GM21360 (cell line): ENCODE measurements around the gene LAG3.

ENCODE experiments used
- ATAC-seq: cut with Tn5 transposase; IDR thresholded peaks from one replicate; pipeline ENCODE4 v1.9.1; 2021; ENCODE audit warnings: mild to moderate bottlenecking, moderate library complexity; ENCODE audit not compliant: unreplicated experiment

The LAG3 gene

GRCh38 chr12:6787309-6787708 lies 15.0 kb downstream of the LAG3 start:
- no peak for ATAC-seq

DNA sequence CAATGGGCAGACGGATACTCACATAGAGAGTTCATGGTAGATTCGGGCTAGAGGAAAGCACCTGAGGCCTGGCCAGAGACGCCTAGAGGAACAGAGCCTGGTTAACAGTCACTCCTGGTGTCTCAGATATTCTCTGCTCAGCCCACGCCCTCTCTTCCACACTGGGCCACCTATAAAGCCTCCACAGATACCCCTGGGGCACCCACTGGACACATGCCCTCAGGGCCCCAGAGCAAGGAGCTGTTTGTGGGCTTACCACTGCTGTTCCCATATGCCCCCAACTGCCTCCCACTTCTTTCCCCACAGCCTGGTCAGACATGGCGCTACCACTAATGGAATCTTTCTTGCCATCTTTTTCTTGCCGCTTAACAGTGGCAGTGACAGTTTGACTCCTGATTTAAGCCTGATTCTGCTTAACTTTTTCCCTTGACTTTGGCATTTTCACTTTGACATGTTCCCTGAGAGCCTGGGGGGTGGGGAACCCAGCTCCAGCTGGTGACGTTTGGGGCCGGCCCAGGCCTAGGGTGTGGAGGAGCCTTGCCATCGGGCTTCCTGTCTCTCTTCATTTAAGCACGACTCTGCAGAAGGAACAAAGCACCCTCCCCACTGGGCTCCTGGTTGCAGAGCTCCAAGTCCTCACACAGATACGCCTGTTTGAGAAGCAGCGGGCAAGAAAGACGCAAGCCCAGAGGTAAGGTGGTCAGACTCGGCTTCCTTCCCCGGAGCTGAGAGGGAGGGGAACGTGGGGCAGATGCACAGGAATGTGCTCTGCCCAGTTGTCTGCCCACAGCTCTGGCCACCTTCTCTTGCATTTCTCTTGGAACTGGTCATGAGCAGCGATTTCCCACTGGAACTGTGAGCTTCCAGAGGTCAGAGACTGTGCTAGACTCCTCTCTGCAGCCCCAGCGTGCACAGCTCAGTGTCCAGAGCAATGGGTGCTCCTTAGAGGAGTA lies 16.9 kb downstream of the LAG3 start, which contains the start of gene CD4:
Gene CD4 (plus strand): TSS at position 557 of the 953 bp plus-strand sequence. CDS start 10,611 bp downstream, outside the sequence.
- no peak for ATAC-seq

- no peak for ATAC-seq
These were observed 18.3 kb downstream of the LAG3 start for GRCh38 chr12:6790496-6791150.

- ATAC-seq: no peak
These were observed 19.7 kb downstream of the LAG3 start for GRCh38 chr12:6791931-6792520.

DNA sequence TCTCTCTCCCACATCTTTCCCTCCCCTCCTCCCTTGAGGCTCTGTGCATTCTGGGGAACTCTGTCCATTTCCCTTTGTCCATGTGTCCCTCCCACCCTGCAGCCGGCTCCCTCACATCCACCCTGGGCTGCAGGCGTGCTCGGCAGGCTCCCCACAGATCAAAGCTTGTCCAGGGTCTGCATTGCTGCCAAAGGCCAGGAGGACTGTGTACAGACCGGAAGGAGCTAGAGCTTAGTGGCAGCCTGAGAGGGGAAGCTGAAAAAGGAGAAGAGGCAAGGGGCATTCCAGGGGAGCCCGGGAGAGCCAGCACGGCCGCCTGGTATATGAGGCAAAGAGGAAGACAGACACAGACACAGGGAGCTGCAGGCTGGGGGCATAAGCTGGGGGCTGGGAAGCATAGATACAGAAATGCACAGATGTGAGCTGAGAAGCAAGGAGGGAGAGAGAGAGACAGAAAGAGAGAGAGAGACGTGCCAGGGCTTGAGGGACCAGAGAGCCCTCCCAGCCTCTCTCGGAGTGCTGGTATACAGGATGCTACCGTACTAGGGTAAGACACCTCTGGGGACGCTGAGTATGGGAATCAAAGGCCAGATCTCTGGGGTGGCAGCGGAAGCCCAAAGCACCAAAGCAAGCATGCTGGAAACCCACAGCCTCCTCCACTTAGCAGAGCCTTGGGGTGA lies 20.3 kb downstream of the LAG3 start:
- ATAC-seq: no peak

- no peak for ATAC-seq
These were observed 22.8 kb downstream of the LAG3 start for GRCh38 chr12:6795088-6795487.

DNA sequence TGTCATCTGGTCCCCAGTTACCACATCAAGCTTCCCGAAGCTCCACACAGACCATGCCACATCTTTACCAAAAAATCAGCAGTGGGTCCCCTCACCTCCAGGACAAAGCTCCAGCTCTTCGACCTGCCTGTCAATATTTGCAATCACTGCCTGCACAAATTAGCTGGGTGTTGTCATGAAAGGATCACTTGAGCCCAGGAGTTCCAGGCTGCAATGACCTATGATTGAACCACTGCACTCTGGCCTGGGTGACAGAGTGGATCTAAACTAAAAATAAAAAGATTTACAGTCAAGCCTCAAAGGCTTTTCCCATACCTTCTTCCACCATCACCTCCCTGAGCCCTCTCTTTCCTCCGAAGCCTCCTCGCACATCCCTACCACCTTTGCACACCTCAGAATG lies 24.3 kb downstream of the LAG3 start:
- ATAC-seq: no peak

DNA sequence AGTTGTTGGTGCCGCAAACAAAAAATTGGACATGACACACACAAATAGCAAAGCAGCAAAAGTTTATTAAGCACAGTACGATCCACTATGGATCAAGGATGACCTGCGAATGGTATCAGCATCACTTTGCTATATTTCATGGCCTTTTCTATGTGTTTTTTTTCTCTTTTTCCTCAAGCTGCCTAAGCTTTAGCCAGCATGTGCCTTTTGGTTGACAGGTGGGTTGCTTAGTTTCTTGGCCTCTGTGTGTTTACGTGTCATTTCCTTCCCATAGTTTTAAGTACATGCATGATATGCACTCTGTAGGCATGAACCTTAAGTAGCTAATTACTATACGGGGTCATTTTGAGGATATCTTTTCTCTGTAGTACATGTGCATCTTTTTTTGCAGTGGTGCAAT lies 26.8 kb downstream of the LAG3 start:
- no peak for ATAC-seq

DNA sequence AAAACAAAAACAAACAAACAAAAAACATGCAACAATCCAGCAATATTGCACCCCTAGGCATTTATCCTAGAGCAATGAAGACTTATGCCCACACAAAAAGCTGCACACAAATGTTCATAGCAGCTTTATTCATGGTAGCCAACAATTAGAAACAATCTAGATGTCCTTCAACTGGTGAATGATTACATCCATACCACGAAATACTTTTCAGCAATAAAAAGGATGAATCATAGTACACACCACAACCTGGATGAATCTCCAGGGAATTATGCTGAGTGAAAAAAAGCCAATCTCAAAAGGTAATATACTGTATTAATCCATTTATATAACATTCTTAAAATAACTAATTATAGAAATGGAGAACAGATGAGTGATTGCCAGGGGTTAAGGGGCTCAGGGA lies 34.9 kb downstream of the LAG3 start:
- ATAC-seq: no peak

- no peak for ATAC-seq
These were observed 36.7 kb downstream of the LAG3 start for GRCh38 chr12:6809056-6809455.

DNA sequence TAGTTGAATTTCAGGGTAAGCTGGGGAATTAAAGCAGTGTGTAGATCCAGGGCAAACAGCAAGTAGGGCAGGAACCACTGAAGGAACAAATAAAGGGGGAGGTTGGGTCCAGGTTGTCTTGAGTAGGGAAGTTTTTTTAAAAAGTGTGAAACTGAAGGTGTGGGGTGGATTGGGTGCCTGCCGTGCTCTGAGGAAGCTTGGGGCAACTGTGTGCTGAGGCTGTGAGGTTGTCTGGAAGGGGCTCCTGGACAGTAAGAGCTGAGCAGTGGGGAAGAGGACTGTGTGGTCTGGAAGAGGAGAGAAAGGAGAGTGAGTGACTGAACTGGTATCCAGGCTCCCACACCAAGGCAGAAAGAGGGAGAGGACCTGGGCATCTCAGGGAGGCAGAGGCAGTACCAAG lies 38.4 kb downstream of the LAG3 start:
- ATAC-seq: no peak

DNA sequence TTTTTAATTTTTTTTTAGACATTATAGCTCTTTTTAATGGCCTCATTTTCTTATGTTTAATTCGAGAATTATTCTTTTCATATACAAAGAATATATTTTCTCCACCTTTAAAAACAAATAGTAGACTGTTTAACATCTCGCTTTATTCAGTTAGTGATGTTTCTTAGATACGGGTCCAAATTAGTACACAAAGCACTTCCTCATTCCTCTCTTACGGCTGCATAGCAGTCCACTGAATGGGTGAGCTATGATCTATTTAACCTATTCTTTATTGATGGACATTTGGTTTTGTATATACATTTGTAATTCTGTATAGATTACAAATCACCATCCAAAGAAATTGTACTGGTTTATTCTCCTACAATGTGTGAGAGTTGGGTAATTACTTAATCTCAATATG lies 41.0 kb downstream of the LAG3 start:
- ATAC-seq: no peak

GRCh38 chr12:6816598-6816997 lies 44.3 kb downstream of the LAG3 start:
- no peak for ATAC-seq

GRCh38 chr12:6817098-6817497 lies 44.8 kb downstream of the LAG3 start:
- ATAC-seq: no peak

GRCh38 chr12:6817662-6818157 lies 45.4 kb downstream of the LAG3 start:
- ATAC-seq: no peak

DNA sequence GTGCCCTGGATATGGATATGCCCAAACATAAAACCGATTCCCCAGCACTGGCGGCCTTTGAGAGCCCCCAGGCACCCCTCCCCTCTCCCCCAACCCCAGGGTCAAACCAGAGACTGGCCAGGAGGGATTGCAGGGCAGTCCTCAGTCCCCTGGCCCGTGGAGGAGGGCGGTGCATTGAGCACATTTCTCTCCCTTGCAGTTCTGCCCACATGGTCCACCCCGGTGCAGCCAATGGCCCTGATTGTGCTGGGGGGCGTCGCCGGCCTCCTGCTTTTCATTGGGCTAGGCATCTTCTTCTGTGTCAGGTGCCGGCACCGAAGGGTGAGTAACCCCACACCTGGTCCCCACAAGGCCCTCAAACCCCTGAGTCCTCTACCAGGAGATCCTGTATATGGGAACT lies 45.9 kb downstream of the LAG3 start:
- ATAC-seq: no peak

GRCh38 chr12:6818645-6819044 lies 46.3 kb downstream of the LAG3 start:
- ATAC-seq: no peak

GRCh38 chr12:6819106-6820030 lies 47.0 kb downstream of the LAG3 start:
- no peak for ATAC-seq

- no peak for ATAC-seq
These were observed 47.8 kb downstream of the LAG3 start for GRCh38 chr12:6820166-6820565.
